H9 (cell line): ENCODE data around the gene IGFALS. TPM values are rescaled to one million over a fixed set of nuclear protein-coding genes. Genes with fewer than 3 reads are reported as not detected.

ENCODE experiments used
- DNase-seq: peaks from one replicate; pipeline ENCODE4 v3.0.0-alpha.2; 2017
- H2AFZ ChIP-seq: one replicate; pipeline ENCODE4 v1.6.1; 2013; ENCODE audit warnings: mild to moderate bottlenecking, low read length, control low read depth, moderate library complexity
- H2AK5ac ChIP-seq: 2 replicates; pipeline ENCODE4 v1.6.1; 2013; ENCODE audit warnings: low read length, control low read depth, mixed read lengths; ENCODE audit not compliant: insufficient read length
- H2BK120ac ChIP-seq: one replicate; pipeline ENCODE4 v1.6.1; 2013; ENCODE audit warnings: low read depth, mild to moderate bottlenecking, low read length, control low read depth, inconsistent platforms; ENCODE audit not compliant: poor library complexity, severe bottlenecking
- H2BK12ac ChIP-seq: 2 replicates; pipeline ENCODE4 v1.6.1; 2013; ENCODE audit warnings: low read length, control low read depth, mixed read lengths, low read depth; ENCODE audit not compliant: insufficient read length
- H2BK15ac ChIP-seq: 2 replicates; pipeline ENCODE4 v1.6.1; 2013; ENCODE audit warnings: low read depth, low read length, control low read depth
- H2BK20ac ChIP-seq: one replicate; pipeline ENCODE4 v1.6.1; 2013; ENCODE audit warnings: low read depth, mild to moderate bottlenecking, low read length, control low read depth, inconsistent platforms; ENCODE audit not compliant: poor library complexity, severe bottlenecking
- H2BK5ac ChIP-seq: 2 replicates; pipeline ENCODE4 v1.6.1; 2013; ENCODE audit warnings: low read length, control low read depth, mixed read lengths; ENCODE audit not compliant: insufficient read length
- H3K14ac ChIP-seq: 2 replicates; pipeline ENCODE4 v1.6.1; 2013; ENCODE audit warnings: low read length, control low read depth; ENCODE audit not compliant: insufficient read depth
- H3K18ac ChIP-seq: 2 replicates; pipeline ENCODE4 v1.6.1; 2013; ENCODE audit warnings: low read depth, mild to moderate bottlenecking, mixed read lengths, low read length, control low read depth; ENCODE audit not compliant: insufficient read length
- H3K23ac ChIP-seq: 2 replicates; pipeline ENCODE4 v1.6.1; 2013; ENCODE audit warnings: low read length, control low read depth, mixed read lengths, low read depth; ENCODE audit not compliant: insufficient read length
- H3K23me2 ChIP-seq: 2 replicates; pipeline ENCODE4 v1.6.1; 2013; ENCODE audit warnings: low read depth, mild to moderate bottlenecking, mixed read lengths, low read length, control low read depth; ENCODE audit not compliant: insufficient read length, poor library complexity, severe bottlenecking
- H3K27ac ChIP-seq: 2 replicates; pipeline ENCODE4 v1.5.1; 2013; ENCODE audit warnings: low read length, control low read depth, mixed read lengths, low read depth; ENCODE audit not compliant: insufficient read length
- H3K27me3 ChIP-seq: 2 replicates; pipeline ENCODE4 v1.6.1; 2013; ENCODE audit warnings: low read length, control low read depth, inconsistent platforms; ENCODE audit not compliant: insufficient read depth
- H3K4ac ChIP-seq: 2 replicates; pipeline ENCODE4 v1.6.1; 2013; ENCODE audit warnings: low read depth, mild to moderate bottlenecking, control low read depth, inconsistent platforms, low read length, moderate library complexity
- H3K4me1 ChIP-seq: 2 replicates; pipeline ENCODE4 v1.6.1; 2013; ENCODE audit warnings: low read length, control low read depth, inconsistent platforms; ENCODE audit not compliant: insufficient read depth
- H3K4me2 ChIP-seq: 2 replicates; pipeline ENCODE4 v1.6.1; 2013; ENCODE audit warnings: low read length, control low read depth, mixed read lengths; ENCODE audit not compliant: insufficient read length, insufficient read depth
- H3K56ac ChIP-seq: 2 replicates; pipeline ENCODE4 v1.6.1; 2013; ENCODE audit warnings: low read depth, mild to moderate bottlenecking, mixed read lengths, low read length, control low read depth; ENCODE audit not compliant: insufficient read length
- H3K79me1 ChIP-seq: 2 replicates; pipeline ENCODE4 v1.6.1; 2013; ENCODE audit warnings: low read depth, mild to moderate bottlenecking, moderate library complexity, low read length, control low read depth, inconsistent platforms; ENCODE audit not compliant: insufficient read depth, poor library complexity, severe bottlenecking
- H3K79me2 ChIP-seq: 2 replicates; pipeline ENCODE4 v1.6.1; 2013; ENCODE audit warnings: low read length, control low read depth, inconsistent platforms; ENCODE audit not compliant: insufficient read depth
- H3K9ac ChIP-seq: 2 replicates; pipeline ENCODE4 v1.6.1; 2013; ENCODE audit warnings: low read length, control low read depth, mixed read lengths; ENCODE audit not compliant: insufficient read length; ENCODE audit errors: extremely low read depth
- H3K9me3 ChIP-seq: one replicate; pipeline ENCODE4 v1.6.1; 2013; ENCODE audit warnings: low read depth, low read length, inconsistent platforms; ENCODE audit not compliant: control insufficient read depth
- H3T11ph ChIP-seq: one replicate; pipeline ENCODE4 v1.6.1; 2013; ENCODE audit warnings: mild to moderate bottlenecking, low read length, control low read depth, inconsistent platforms
- H4K20me1 ChIP-seq: one replicate; pipeline ENCODE4 v1.6.1; 2013; ENCODE audit not compliant: control insufficient read depth, insufficient read length, insufficient read depth
- H4K5ac ChIP-seq: 2 replicates; pipeline ENCODE4 v1.6.1; 2013; ENCODE audit warnings: low read depth, mild to moderate bottlenecking, mixed read lengths, low read length, control low read depth; ENCODE audit not compliant: insufficient read length
- H4K8ac ChIP-seq: replicated peaks from 2 replicates; pipeline ENCODE4 v1.6.1; 2013; ENCODE audit warnings: low read length, control low read depth, mixed read lengths, low read depth; ENCODE audit not compliant: insufficient read length
- H4K91ac ChIP-seq: 2 replicates; pipeline ENCODE4 v1.6.1; 2013; ENCODE audit warnings: low read depth, mild to moderate bottlenecking, moderate library complexity, mixed read lengths, low read length, control low read depth; ENCODE audit not compliant: insufficient read length
- H3K27ac Mint-ChIP-seq, 3 experiments: 2 replicates in 2 of 3; 3 replicates in 1 of 3; pipeline ENCODE4 v1.8.0; 2020 to 2021; ENCODE audit warnings: mixed read lengths in 3 of 3, mild to moderate bottlenecking in 1 of 3, moderate library complexity in 1 of 3
- H3K27me3 Mint-ChIP-seq: 2 replicates; pipeline ENCODE4 v1.8.0; 2021; ENCODE audit warnings: low read depth, mild to moderate bottlenecking, moderate library complexity, mixed read lengths
- H3K36me3 Mint-ChIP-seq, 3 experiments: 2 replicates in 2 of 3; 3 replicates in 1 of 3; pipeline ENCODE4 v1.8.0; 2020 to 2021; ENCODE audit warnings: low read depth in 3 of 3, mixed read lengths in 3 of 3; ENCODE audit not compliant: insufficient read depth in 1 of 3
- H3K4me1 Mint-ChIP-seq, 2 experiments: 2 replicates each; pipeline ENCODE4 v1.8.0; 2020; ENCODE audit warnings: mixed read lengths in 2 of 2
- H3K4me3 Mint-ChIP-seq, 2 experiments: 2 replicates in 1 of 2; 3 replicates in 1 of 2; pipeline ENCODE4 v1.8.0; 2020 to 2021; ENCODE audit warnings: mild to moderate bottlenecking in 2 of 2, mixed read lengths in 2 of 2, moderate library complexity in 1 of 2
- H3K9me3 Mint-ChIP-seq, 2 experiments: 2 replicates in 1 of 2; 3 replicates in 1 of 2; pipeline ENCODE4 v1.8.0; 2020; ENCODE audit warnings: mild to moderate bottlenecking in 2 of 2, mixed read lengths in 2 of 2, moderate library complexity in 1 of 2
- WGBS: extraction: QIAGEN DNeasy Blood & Tissue Kit; methylation state at CpG from one replicate; pipeline ENCODE4 v1.1.7; 2013; ENCODE audit warnings: missing lambda C conversion rate, low lambda C conversion rate, mixed read lengths; ENCODE audit not compliant: insufficient read length; ENCODE audit errors: extremely low coverage; 5-methylcytosine and 5-hydroxymethylcytosine counted together
- total RNA-seq: library from RNA; stranded (reverse); gene quantifications from 2 replicates; pipeline ENCODE4 v1.2.1, GENCODE V29; 2021
- TF ChIP-seq, protein P1 (sequence below): fragments of 200-600 bp; sonication (generic); conservative IDR thresholded peaks from 3 replicates; pipeline ENCODE4 v1.8.0; 2021; ENCODE audit warnings: antibody characterized with exemption, mild to moderate bottlenecking

The IGFALS gene
- total RNA-seq, 1 experiment from 2014 or later = not detected

- no peak overlapping the region for H3K4ac ChIP-seq
- peaks cover 6% of the 10 kb centered on the region for H3K23me2 ChIP-seq
- no peaks in the 10 kb centered on the region; the same call in 1 of the 2 replicates for H3K27me3 Mint-ChIP-seq
- H3K79me2 ChIP-seq = no peaks in the 10 kb centered on the region; the same call in 1 of the 2 replicates
- H3K27ac Mint-ChIP-seq = no peak overlapping the region
- no peak overlapping the region for H3K56ac ChIP-seq
- H2BK15ac ChIP-seq = no peak overlapping the region
- no peaks in the 10 kb centered on the region for H3K79me1 ChIP-seq
- H4K5ac ChIP-seq = no peak overlapping the region
- H4K20me1 ChIP-seq = no peaks in the 10 kb centered on the region
- no peak overlapping the region for H3K9ac ChIP-seq
- DNase-seq = no peak
- no peaks in the 10 kb centered on the region for H3K9me3 ChIP-seq
- no peak overlapping the region for H3K18ac ChIP-seq
- no peaks in the 10 kb centered on the region for H3K9me3 Mint-ChIP-seq
- no peak overlapping the region for H4K91ac ChIP-seq
- no peak overlapping the region for H2BK120ac ChIP-seq
- no peak overlapping the region for H3T11ph ChIP-seq
- TF ChIP-seq, protein P1, sequence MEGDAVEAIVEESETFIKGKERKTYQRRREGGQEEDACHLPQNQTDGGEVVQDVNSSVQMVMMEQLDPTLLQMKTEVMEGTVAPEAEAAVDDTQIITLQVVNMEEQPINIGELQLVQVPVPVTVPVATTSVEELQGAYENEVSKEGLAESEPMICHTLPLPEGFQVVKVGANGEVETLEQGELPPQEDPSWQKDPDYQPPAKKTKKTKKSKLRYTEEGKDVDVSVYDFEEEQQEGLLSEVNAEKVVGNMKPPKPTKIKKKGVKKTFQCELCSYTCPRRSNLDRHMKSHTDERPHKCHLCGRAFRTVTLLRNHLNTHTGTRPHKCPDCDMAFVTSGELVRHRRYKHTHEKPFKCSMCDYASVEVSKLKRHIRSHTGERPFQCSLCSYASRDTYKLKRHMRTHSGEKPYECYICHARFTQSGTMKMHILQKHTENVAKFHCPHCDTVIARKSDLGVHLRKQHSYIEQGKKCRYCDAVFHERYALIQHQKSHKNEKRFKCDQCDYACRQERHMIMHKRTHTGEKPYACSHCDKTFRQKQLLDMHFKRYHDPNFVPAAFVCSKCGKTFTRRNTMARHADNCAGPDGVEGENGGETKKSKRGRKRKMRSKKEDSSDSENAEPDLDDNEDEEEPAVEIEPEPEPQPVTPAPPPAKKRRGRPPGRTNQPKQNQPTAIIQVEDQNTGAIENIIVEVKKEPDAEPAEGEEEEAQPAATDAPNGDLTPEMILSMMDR = no peak
- H3K27ac ChIP-seq = no peak overlapping the region
- H3K4me1 Mint-ChIP-seq = peaks cover 3 to 14% of the 10 kb centered on the region in 2 experiments
- H3K36me3 Mint-ChIP-seq = peaks cover 11 to 37% (median 33%) of the 10 kb centered on the region in 3 experiments; a peak in 6 of 7 replicates
- H2BK20ac ChIP-seq = no peak overlapping the region
- WGBS = no CpG with 5 or more reads among the region's 41 CpGs
- no peaks in the 10 kb centered on the region for H3K4me1 ChIP-seq
- no peak overlapping the region for H2AFZ ChIP-seq
- no peak overlapping the region for H2AK5ac ChIP-seq
- H4K8ac ChIP-seq = no peak overlapping the region
- H3K27me3 ChIP-seq = no peaks in the 10 kb centered on the region
- no peak overlapping the region for H3K4me3 Mint-ChIP-seq
- H2BK12ac ChIP-seq = no peak overlapping the region
- no peak overlapping the region for H3K23ac ChIP-seq
- no peak overlapping the region for H3K14ac ChIP-seq
- no peak overlapping the region for H2BK5ac ChIP-seq
- no peak overlapping the region for H3K4me2 ChIP-seq
These were observed 25.3 kb downstream of the IGFALS start for GRCh38 chr16:1768061-1768766.
